GM12891 (cell line): Measurements from ENCODE around the gene PPM1H.

Source experiments
- POLR2A ChIP-seq: IDR thresholded peaks from 2 replicates; pipeline ENCODE4 v1.6.1; 2011; ENCODE audit warnings: low read depth, low read length, control low read depth
- TAF1 ChIP-seq: IDR thresholded peaks from 2 replicates; pipeline ENCODE4 v1.6.1; 2011; ENCODE audit warnings: low read depth, low read length, control low read depth

DNA sequence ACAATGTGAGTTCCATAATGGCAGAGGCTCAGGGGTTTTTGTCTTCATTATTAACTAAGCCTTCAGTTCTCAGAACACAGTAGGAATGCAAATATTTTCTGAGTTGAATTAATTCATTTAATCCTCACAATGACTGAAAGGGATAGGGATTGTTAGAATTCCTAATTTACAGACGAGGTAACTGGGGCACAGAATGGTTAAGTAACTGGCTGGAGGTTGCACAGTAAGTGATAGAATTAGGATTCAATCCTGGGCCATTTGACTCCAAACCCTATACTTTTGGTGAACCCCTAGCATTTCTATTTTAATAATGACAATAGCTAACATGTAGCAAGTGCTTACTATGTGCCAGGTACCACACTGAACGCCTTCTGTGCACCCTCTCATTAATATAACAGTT, 163.1 kb downstream of the PPM1H start:
- TF ChIP-seq POLR2A (no peak), TAF1 (no peak)
